Activated effector memory CD4-positive, alpha-beta T cell treated with anti-CD3 and anti-CD28 coated beads, Interleukin-2, amount 50 U/mL, for 16 hours (primary cell): Measurements from ENCODE around the gene ERCC2.
"Not testable (repeated sequence)": the region's sequence is repeated elsewhere in the genome, so short reads cannot be mapped to it uniquely, and the experiment has no call there.

Experiments
- DNase-seq: peaks from one replicate; pipeline ENCODE4 v3.0.0-alpha.2; 2020

ERCC2 gene

DNA sequence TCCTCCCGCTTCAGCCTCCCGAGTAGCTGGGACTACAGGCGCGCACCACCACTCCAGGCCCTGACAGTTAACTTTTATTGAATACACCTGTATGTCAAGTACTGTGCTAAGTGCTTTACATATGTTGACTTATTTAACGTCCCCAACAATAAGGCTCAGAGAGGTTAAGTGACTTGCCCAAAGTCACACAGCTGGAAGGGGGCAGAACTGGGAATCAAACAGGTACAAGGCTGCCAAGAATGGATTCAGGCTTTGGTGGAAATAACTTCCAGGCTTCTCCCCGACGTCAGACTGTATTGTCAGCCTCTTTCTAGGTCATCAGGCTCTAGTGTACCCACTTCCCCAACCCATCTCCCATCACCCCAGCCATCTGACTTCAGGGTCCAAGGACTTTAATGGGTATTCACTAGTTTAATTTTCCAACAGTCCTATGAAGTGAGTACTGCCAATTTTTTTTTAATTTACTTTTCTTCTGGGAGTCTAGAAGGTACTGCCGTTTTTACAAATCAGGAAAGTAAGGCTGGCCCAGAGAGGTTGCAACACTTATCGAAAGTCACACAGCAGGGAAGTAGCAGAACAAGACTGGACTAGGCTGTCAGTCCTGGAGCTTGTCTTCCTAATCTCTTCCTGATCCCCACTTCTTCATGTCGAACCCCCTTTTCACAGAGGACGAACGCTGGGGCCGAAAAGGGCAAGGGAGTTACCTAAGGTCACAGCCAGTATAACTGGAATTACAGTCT, 42.8 kb downstream of the ERCC2 start:
- DNase-seq: no peak

DNA sequence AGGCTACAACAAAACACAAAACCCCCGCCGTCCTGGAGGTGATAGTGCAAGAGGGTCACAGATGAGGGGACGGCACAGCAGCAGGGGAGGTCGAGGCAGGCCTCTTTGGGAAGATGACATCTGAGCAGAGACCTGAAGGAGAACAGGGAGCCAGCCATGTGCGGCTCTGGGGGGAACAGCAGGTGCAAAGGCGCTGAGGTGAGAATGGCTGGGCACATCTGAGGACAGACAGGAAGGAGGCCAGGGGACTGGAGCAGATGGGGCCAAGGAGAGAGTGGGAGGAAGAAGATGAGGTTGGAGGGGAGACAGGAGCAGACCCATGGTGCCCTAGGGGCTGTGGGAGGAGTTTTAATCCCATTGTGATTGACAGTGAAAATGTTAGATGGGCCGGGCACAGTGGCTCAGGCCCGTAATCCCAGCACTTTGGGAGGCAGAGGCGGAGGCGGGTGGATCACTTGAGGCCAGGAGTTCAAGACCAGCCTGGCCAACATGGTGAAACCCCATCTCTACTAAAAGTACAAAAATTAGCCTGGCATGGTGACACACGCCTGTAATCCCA, 45.9 kb downstream of the ERCC2 start:
- DNase-seq: no peak

DNA sequence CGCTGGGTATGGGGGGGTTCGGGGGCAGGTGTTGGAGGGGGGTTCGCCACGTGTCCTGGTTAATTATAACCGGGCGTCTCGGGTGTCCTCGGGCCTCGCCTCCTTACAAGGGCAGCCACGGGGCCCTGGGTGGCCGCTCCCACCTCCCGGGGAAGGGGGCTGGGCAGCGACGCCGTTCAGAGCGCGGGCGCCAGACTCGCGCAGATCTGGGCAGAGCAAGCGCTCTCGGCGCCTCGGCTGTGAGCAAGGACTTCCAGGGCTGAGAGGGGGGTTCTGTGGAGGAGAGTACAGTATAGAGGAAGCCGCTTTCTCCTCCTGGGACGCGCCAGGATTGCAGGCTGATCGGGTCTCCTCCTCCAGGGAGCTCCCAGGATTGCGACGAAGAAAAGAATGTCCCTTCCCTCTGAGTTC, 46.7 kb downstream of the ERCC2 start:
- no peak for DNase-seq

DNA sequence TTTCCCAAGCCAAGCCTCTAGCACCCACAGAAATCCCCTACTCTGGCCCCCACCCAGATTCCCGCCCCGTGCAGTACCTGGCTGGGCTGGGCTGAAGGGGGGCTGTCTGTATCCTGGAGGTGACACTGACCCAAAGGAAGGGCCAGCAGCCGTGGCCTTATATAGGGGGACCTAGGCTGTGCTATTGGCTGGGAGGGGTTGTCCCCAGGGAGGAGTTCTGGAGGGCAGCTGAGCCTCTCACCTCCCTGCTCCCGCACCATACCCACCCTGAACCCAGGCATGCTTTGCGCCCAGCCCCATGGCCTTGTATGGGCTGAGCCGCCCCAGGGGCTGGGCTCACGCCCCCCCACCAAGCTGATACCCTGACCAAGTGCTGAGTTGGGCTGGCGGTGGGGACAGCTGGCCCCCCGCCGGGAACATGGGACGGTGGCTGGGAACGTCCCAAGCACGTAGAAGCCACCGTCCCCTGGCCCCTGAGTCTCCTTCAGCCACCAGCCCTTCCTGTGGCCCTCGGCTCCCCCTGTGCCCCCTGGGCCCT, 47.6 kb downstream of the ERCC2 start, which contains the start of gene CKM:
CKM (minus strand) TSS at position 132 of the 538 bp plus-strand sequence. CDS start 3,162 bp downstream, outside the sequence.
- DNase-seq: no peak

DNA sequence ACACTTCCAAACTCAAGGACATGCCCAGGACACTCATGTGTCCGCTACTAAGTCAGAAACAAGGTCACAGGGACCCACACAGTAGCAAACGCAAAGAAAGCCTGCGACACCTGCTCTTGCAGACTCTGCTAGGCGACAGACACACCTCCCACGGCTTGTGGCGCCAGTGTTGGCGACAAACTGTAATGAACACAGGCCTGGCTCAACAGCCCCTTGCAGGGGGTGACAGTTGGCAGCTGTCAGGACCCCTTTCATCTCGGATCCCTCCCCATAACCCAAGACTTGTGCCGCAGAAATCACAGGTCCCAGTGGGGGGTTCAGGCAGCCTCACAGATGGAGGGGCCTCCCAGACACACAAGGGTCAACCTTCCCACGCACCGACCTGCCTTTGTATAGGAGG, 48.1 kb downstream of the ERCC2 start:
- no peak for DNase-seq

DNA sequence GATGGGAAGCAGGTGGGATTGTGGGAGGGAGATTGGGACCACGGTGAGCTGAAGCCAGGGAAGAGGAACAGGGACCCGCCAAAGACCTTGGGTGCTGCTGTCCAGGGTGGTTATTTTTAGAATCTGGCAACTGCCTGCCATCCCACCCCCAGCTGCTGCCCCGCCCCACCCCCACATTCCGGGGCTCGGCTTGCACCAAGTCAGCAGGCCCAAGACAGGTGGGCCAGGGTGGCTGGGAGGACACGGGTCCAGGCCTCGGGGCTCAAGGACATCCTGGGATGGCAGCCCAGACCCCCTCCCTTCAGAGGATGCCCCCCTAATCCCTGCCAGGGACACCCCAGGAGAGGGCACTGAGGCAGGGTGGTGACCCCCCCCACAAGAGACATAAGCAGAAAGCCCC, 48.5 kb downstream of the ERCC2 start:
- no peak for DNase-seq

DNA sequence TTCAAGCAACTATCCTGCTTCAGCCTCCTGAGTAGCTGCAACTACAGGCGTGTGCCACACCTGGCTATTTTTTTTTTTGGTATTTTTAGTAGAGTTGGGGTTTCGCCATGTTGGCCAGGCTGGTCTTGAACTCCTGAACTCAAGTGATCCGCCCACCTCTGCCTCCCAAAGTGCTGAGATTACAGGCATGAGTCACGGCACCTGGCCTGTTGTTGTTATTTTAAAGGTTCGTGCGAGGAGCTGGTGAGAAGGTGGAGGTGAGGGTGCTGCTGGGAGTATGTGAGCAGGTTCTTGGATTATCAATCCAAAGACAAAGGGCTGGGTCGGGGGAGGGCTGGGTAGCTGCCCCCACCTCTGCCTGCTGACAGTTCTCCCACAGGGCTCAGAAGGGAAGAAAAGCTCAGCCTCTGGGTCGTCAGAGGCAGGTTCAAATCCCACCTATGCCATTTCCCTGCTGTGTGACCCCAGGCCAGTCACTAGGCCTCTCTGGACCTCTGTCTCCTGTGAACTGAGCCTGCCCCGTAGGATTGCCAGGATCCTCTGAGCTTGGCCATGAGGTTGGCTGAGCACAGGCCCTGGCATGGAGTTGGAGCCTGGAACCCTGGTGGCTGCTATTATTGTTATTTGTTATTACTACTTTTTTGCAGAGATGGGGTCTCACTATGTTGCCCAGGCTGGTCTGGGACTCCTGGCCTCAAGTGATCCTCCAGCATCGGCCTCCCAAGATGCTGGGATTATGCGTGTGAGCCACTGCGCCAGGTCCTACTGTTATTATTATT, 49.2 kb downstream of the ERCC2 start:
- DNase-seq: no peak

DNA sequence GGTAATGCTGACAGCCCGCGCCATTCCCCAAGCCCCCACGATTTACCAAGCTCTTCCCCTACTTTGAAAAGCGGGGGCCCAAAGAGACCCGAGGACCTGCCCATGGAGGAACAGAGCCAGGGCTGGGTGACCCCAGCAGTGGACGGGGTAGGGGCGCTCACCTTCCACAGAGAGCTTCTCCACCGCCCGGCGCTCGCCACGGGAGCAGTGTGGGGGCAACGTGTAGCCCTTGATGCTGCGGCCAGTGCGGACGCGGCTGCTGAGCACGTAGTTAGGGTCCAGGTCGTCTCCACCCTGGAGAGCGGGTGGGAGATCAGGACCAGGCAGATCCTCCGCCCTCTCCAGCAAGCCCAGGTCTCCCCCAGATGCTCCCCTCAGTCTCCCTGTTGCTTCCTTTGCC, 55.1 kb downstream of the ERCC2 start:
- DNase-seq: no peak

DNA sequence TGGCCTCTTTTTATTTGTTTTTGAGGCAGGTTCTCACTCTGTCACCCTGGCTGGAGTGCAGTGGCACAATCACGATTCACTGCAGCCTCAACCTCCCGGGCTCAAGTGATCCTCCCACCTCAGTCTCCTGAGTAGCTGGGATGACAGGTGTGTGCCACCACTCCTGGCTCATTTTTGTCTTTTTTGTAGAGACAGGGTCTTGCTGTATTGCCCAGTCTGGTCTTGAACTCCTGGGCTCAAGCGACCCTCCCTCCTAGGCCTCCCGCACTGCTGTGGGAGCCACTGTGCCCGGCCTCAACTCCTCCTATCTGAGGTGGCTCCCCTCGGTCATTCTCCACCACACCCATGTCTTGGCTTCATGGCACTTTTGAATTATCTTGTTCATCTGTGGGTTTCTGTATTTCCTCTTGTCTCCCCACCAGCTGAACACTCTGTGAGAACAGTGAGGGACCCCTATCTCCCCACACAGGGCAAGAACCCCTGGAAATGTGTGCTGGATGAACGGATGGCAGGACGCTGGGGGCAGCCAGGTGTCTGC, 55.6 kb downstream of the ERCC2 start:
- no peak for DNase-seq

DNA sequence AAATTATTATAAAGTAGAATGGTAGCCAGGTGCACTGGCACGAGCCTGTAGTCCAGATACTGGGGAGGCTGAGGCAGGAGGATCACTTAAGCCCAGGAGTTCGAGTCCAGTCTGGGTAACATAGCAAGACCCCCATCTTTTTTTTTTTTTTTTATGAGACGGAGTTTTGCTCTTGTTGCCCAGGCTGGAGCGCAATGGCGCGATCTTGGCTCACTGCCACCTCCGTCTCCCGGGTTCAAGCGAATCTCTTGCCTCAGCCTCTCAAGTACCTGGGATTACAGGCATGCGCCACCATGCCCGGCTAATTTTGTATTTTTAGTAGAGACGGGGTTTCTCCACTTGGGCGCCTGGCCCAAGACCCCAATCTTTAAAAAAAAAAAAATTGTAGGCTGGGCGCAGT, 58.1 kb downstream of the ERCC2 start:
- DNase-seq: not testable (repeated sequence)

DNA sequence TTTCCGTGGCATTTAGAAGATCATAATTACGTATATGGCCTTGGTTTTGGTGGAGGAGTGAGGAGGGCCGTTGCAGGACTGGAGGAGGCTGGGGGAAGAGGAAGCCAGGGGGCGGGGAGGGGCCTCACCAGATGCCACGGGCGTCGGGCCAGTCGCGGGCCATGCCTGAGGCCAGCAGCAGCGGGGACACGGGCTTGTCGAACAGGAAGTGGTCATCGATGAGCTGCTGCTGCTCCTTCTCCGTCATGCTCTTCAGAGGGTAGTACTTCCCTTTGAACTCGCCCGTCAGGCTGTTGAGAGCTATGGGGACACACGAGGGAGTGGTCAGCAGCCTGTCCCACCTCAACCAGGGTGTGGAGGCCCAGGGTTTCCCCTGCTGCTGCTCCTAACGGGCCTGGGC, 58.8 kb downstream of the ERCC2 start:
- DNase-seq: no peak

DNA sequence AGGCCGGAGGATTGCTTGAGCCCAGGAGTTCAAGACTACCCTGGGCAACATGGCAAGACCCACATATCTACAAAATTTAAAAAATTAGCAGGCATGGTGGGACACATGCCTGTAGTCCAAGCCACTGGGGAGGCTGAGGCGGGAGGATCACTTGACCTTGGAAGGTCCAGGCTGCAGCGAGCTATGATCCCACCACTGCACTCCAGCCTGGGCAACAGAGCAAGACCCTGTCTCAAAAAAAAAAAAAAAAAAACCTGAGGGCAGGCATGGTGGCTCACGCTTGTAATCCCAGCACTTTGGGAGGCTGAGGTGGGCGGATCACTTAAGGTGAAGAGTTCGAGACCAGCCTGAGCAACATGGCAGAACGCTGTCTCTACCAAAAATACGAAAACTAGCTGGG, 61.1 kb downstream of the ERCC2 start:
- DNase-seq: not testable (repeated sequence)

DNA sequence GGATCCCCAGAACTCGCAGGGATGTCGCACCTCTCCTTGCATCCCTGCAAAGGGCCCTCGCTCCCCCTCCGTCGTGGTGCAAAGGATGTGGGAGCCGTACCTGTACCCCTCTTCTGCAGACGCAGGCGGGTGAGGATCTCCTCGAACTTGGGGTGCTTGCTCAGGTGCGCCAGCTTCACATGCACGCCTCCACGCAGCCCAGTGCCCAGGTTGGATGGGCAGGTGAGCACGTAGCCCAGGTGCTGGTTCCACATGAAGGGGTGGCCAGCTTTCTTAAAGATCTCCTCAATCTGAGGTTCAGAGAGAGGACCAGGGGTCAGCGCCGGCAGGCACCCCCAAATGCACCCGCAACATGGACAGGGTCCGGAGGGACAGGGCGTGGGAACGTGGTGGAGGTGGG, 63.0 kb downstream of the ERCC2 start:
- DNase-seq: no peak

DNA sequence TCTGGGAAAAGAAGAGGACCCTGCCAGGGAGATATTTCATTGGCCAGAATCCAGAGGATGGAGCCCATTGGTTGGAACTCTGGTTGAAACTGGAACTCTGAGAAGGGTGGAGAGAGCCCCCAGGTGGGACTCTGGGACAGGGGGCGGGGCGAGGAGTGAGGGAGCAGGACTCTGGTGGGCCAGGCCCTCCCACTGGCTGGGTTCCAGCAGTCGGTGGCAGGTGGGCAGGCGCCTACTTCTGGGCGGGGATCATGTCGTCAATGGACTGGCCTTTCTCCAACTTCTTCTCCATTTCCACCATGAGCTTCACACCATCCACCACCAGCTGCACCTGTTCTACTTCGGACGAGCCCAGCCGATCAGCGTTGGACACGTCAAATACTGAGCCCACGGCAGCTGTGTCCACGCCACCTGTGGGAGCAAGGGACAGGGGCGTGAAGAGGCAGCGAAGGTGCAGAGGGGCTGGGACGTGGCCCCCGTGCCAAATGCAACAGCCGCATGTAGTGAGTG, 63.8 kb downstream of the ERCC2 start:
- no peak for DNase-seq

DNA sequence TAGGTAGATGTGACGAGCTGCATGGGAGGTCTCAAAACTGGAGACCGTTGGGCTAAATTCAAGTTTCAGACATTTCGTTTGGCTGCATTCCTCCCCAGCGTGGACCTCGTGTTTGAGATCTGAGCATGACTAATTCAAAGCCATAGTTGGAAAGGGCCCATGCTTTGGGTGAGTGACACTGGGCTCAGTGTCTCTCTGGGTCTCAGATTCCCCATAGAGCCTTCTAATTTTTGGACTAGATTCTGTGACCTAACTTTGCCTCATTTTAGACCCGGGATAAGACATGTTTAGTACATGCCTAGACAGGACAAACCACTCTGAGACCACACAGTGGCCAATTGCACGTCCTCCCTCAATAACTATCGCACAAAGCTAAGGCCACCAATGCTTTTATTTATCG, 64.3 kb downstream of the ERCC2 start:
- no peak for DNase-seq

DNA sequence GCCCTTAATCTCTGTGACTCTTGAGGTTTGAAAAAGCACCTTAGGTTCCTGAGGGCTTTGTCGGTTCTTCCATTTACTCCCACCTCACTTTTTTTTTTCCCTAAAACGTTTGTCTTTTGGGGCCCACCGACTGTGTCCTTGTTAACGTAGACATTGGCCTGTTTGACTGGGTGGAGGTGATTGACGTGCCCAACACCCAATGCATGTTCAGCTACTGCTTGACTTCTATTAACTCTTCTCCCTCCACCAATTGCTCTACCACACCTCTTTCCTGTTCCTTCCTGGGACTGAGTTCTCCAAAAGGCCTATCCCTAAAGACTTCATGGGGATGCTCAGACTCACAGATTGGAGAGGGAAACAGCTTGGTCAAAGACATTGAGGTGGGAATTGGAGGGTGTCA, 65.0 kb downstream of the ERCC2 start:
- DNase-seq: no peak

DNA sequence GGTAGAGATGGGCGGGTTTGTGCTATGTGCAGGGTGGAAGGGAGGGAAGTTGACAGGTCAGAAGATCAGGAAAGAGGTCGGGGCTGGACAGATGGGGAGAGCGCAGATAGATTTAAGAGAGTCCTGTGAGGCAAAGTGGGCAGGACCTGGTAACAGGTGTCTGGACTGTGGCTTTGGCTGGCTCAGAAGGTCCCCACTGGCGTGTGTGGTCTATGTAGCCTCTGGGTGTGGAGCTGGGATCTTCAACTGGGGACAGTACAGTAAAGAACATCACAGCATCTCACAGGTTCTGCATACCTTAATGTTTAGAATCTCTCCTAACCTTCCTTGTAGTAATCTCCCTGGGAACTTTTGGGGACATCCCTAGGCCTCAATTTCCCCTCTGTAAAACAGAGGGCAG, 65.4 kb downstream of the ERCC2 start:
- DNase-seq: no peak

DNA sequence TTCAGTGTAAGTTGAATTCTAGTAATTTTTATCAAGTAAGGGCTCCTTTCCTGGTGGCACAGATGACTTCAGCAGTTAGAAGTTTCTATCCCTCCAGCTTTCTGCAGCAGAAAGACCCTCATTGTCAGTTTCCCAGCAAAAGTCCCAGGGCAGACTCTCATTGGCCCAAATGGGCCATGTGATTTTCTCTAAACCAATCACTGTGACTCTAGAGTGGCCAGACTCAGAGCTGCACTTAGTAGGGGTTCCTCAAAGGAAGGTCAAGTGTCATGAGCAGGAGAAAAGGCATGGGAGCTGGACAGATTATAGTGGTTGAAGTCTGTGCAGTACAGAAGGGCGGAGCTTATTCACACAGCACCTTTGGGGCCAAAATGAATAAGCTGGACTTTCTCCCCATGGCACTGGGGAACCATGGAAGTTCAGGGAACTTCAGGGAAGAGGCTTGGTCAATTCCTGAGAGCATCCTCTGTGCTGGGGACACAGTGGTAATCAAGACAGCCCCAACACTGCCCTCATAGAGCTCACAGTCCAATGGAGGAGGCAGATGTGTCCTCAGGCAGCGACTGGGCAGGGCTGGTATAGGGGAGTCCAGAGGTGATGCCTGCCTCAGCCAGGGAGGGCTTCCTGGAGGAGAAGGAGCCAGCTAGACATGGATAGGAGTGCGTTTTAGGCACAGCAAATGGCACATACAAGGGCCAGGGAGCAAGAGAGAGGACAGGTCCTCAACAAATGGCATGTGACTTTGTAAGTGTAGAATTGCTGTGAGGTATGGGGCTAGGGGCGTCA, 66.0 kb downstream of the ERCC2 start:
- DNase-seq: no peak

DNA sequence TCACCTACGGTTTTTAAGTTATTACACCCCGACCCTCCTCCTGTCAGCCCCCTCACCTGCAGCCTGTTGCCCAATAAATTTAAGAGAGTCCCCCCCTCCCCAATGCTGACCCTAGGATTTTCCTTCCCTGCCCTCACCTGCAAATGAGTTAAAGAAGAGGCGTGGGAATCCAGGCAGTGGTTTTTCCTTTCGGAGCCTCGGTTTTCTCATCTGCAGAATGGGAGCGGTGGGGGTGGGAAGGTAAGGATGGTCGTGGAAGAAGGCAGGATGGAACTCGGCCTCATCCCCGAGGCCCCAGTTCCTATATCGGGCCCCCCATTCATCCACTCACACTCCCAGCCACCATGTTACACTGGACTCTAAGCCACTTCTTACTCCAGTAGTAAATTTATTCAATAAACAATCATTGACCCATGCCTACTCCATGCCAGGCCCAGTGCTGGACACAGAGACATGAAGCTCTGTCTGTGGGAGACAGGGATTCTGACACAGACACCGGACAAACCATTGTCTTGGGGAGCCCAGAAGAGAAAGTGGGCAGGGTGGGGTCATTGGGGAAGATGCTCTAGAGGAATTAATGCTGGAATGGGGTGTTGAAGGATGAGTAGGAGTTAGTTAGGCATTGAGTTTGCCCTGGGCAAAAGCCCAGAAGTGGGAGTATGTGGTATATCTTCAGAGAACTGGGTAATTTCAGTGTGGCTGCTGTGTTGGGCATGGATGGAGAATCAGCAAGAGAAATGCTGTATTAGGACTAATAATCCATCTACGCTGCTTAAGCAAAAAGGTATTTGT, 66.9 kb downstream of the ERCC2 start:
- DNase-seq: no peak

DNA sequence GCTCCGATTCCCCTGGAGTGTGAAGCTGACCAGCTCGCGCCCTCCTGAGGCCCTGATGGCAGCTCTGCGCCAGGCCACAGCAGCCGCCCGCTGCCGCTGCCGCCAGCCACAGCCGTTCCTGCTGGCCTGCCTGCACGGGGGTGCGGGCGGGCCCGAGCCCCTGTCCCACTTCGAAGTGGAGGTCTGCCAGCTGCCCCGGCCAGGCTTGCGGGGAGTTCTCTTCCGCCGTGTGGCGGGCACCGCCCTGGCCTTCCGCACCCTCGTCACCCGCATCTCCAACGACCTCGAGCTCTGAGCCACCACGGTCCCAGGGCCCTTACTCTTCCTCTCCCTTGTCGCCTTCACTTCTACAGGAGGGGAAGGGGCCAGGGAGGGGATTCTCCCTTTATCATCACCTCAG, 68.0 kb downstream of the ERCC2 start:
- DNase-seq: no peak
